Effector memory CD8-positive, alpha-beta T cell (primary cell): ENCODE data around the gene ARTN.
A peak's percentile ranks its signal among the peaks of the same experiment; 100 is the strongest.

Source experiments
- ATAC-seq: fragments of 150-1000 bp; cut with Tn5 transposase; replicated peaks from 2 replicates; pipeline ENCODE4 v1.10.0; 2021; ENCODE audit warnings: mild to moderate bottlenecking, moderate library complexity
- DNase-seq, 3 experiments: peaks; one replicate each; pipeline ENCODE4 v3.0.0; 2021
- H3K27ac Mint-ChIP-seq, 2 donors: one replicate each; pipeline ENCODE4 v1.8.0; 2022; ENCODE audit warnings: mild to moderate bottlenecking in 2 of 2, mixed read lengths in 2 of 2, moderate library complexity in 2 of 2
- H3K27me3 Mint-ChIP-seq, 2 donors: one replicate each; pipeline ENCODE4 v1.8.0; 2022; ENCODE audit warnings: mixed read lengths in 2 of 2
- H3K36me3 Mint-ChIP-seq: one replicate; pipeline ENCODE4 v1.8.0; 2022; ENCODE audit warnings: mild to moderate bottlenecking, moderate library complexity, mixed read lengths; ENCODE audit not compliant: insufficient read depth
- H3K4me1 Mint-ChIP-seq, 2 donors: one replicate each; pipeline ENCODE4 v1.8.0; 2022; ENCODE audit warnings: low read depth in 2 of 2, mixed read lengths in 2 of 2
- H3K4me3 Mint-ChIP-seq, 2 donors: one replicate each; pipeline ENCODE4 v1.8.0; 2022; ENCODE audit warnings: mild to moderate bottlenecking in 2 of 2, mixed read lengths in 2 of 2, moderate library complexity in 2 of 2
- H3K9me3 Mint-ChIP-seq, 2 donors: one replicate each; pipeline ENCODE4 v1.8.0; 2022; ENCODE audit warnings: mixed read lengths in 2 of 2

ARTN gene

DNA sequence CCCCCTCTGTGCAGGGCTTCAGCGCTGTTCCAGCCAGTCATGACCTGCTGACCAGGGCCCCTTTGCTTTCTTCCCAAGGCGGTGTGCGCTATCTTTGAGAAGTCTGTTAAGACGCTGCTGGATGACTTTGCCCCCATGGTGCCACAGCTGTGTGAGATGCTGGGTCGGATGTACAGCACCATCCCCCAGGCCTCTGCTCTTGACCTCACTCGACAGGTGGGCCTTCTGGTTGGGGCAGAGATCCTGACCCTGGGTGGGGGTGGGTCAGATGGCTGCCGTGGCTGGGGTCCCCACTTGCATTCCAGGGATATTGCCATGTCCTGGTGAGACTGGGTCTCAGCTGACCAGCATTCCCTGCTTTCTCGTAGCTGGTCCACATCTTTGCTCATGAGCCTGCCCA lies 27.2 kb downstream of the ARTN start:
- ATAC-seq (no peak), DNase-seq (no peak)
- H3K4me1 Mint-ChIP-seq: no peaks in the 10 kb centered on the region
- no peaks in the 10 kb centered on the region for H3K9me3 Mint-ChIP-seq
- H3K4me3 Mint-ChIP-seq: no peak overlapping the region
- H3K27ac Mint-ChIP-seq: no peak overlapping the region
- H3K36me3 Mint-ChIP-seq: peaks cover 3% of the 10 kb centered on the region
- no peaks in the 10 kb centered on the region for H3K27me3 Mint-ChIP-seq

DNA sequence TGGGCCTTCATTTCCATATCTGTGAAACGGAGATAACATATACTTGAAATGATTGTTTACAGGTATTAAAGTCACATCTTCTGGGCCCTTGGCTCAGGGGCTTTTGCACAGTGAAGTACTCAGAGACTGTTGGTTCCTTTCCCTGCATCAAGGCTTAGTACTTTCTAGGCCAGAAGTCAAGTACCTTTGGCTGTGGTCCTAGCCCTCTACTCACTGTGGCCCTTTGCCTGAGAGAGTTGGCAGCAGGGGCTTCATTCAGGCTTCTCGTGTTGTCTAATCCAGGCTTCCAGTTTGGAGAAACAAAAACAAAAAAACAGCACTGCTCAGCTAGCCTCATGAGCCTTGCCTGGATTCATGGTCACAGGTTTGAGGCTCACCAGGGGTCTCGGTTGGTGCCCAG lies 28.1 kb downstream of the ARTN start:
- Mint-ChIP-seq H3K4me1 (no peaks in the 10 kb centered on the region), H3K9me3 (no peaks in the 10 kb centered on the region), H3K27me3 (no peaks in the 10 kb centered on the region), H3K36me3 (peaks cover 3% of the 10 kb centered on the region), H3K4me3 (no peak overlapping the region), H3K27ac (no peak overlapping the region)
- no peak for DNase-seq
- no peak for ATAC-seq

DNA sequence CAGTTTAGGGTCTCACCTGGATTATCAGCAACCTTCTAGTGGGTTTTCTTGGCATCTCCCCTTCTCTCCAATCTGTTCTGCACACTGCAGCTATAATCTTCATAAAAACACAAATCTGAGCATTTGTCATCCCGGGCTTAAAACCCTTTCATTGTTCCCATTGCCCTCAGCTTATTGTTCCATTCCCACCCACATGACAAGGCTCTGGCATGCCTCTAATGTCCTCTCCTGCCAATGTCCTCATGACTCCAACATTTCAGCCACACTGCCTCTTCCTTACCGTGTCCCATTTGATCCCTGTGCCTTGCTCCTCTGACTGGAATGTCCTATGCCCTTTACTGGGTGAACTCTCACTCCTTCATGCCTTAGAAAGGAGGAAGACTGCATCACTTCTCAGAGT lies 28.7 kb downstream of the ARTN start:
- H3K27me3 Mint-ChIP-seq: no peaks in the 10 kb centered on the region
- no peak overlapping the region for H3K27ac Mint-ChIP-seq
- ATAC-seq (no peak), DNase-seq (no peak)
- H3K4me3 Mint-ChIP-seq: no peak overlapping the region
- H3K9me3 Mint-ChIP-seq: no peaks in the 10 kb centered on the region
- no peaks in the 10 kb centered on the region for H3K4me1 Mint-ChIP-seq
- H3K36me3 Mint-ChIP-seq: peaks cover 3% of the 10 kb centered on the region

DNA sequence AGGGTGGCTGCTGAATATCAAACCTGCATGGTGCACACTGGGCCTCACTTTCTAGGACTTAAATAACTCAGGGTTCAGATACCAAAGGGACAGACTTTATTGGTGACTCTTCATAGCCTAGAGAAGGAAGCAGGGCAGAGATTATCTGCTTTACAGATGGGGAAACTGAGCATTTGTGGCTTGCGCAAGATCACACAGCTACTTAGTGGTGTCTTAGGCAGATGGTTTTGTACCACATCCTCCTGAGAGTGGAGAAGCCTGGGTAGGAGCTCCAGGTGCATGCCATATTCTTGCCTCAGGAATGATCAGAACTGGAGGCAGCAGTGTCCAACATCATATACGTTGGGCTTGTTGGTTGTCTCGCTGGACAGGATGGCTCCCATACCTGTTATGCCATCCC lies 29.4 kb downstream of the ARTN start:
- Mint-ChIP-seq H3K4me1 (no peaks in the 10 kb centered on the region), H3K4me3 (no peak overlapping the region), H3K27ac (no peak overlapping the region), H3K27me3 (no peaks in the 10 kb centered on the region), H3K9me3 (no peaks in the 10 kb centered on the region), H3K36me3 (peaks cover 3% of the 10 kb centered on the region)
- no peak for ATAC-seq
- no peak for DNase-seq

DNA sequence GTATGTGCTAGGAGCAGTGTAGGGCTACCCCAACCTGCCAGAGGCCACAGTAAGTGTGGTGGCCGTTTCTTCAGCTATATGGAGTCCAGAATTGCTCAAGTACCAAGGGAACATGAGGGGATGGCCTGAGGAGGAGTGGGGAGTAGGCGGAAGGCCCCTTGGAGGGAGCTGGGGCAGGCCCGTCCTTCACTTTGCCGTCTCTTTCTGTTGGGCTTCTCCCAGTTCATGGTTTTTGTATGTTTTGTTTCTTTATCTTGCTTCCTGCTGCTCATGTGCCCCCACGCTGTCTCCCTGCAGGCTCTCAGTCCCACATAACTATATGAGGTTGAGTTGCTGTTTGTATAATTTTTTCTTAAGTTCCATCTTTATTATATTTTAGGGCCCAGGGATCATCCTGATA lies 30.3 kb downstream of the ARTN start:
- peaks cover 3% of the 10 kb centered on the region for H3K36me3 Mint-ChIP-seq

DNA sequence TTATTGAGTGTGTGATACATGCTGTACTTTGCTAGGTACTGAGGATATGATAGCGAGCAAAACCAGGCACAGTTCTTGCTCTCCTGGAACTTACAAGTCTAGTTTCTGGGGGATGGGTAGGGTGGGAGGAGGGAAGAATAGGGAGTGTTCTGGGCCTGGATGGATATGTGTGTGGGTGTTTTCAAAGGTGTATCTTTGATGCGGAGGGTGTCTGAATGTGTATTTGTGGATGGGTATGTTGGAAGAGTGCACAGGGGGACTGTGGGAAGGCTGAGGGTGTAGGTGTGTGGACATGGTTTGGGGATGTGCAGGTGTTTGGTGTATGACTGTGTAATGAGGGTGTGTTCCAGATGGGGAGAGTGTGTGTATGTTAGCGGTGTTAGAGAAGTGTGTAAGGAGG lies 31.7 kb downstream of the ARTN start:
- H3K4me1 Mint-ChIP-seq: peaks cover 11 to 12% of the 10 kb centered on the region in 2 donors
- no peak overlapping the region for H3K4me3 Mint-ChIP-seq
- no peak overlapping the region for H3K27ac Mint-ChIP-seq
- no peaks in the 10 kb centered on the region for H3K27me3 Mint-ChIP-seq
- peaks cover 3% of the 10 kb centered on the region for H3K36me3 Mint-ChIP-seq
- no peaks in the 10 kb centered on the region for H3K9me3 Mint-ChIP-seq
- ATAC-seq: no peak
- DNase-seq: no peak

More for the DNA sequence above, 30.3 kb downstream of the ARTN start:
- DNase-seq: no peak
- no peaks in the 10 kb centered on the region for H3K4me1 Mint-ChIP-seq
- no peaks in the 10 kb centered on the region for H3K27me3 Mint-ChIP-seq
- no peak for ATAC-seq
- no peak overlapping the region for H3K27ac Mint-ChIP-seq
- H3K4me3 Mint-ChIP-seq: no peak overlapping the region
- no peaks in the 10 kb centered on the region for H3K9me3 Mint-ChIP-seq

DNA sequence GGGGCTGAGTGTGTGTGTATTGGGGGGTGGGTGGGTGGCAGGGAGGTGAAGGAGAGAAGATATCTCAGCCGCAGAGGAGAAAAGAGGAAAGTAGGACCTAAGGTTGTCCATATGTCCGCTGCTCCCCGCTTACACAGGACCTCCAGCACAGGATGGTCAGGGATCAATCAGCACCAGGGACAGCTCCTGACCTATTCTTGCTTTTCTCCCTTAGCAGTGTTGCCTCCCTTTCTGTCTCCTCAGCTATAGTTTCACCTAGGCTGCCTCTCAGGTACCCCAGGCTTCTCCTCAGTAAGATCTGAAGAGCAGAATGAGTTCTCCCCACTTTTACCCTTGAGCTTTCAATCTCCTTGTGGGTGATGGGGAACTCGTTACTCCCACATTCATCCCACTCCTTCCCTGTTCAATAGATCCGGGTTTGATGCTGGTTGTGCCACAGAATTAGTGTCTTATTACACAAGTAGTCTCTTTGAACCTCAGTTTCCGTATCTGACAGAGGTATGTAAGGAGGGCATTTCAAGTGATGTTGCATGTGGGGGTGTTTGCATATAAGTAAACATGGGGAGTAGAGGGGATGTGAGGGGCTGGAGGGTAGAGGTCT lies 34.8 kb downstream of the ARTN start:
- Mint-ChIP-seq H3K4me3 (no peak overlapping the region), H3K27ac (no peak overlapping the region), H3K4me1 (peaks cover 14 to 18% of the 10 kb centered on the region in 2 donors), H3K36me3 (peaks cover 5% of the 10 kb centered on the region), H3K9me3 (no peaks in the 10 kb centered on the region), H3K27me3 (no peaks in the 10 kb centered on the region)
- DNase-seq (no peak), ATAC-seq (no peak)

DNA sequence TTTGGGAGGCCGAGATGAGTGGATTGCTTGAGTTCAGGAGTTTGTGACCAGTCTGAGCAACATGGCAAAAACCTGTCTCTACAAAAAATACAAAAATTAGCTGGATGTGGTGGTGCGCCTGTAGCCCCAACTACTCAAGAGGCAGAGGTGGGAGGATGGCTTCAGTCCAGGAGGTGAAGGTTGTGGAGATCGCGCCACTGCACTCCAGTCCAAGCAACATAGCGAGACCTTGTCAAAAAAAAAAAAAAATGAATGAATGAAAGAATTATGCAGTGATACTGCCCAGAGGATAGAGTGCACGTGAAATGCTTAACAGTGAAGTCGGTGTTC lies 35.8 kb downstream of the ARTN start:
- Mint-ChIP-seq H3K4me1 (peaks cover 24 to 26% of the 10 kb centered on the region in 2 donors), H3K27me3 (no peaks in the 10 kb centered on the region), H3K9me3 (no peaks in the 10 kb centered on the region), H3K27ac (peak overlapping the region in 1 of 2 donors; percentile 64), H3K4me3 (peak overlapping the region; percentile 91 to 93), H3K36me3 (peaks cover 6% of the 10 kb centered on the region)
- no peak for DNase-seq
- no peak for ATAC-seq

DNA sequence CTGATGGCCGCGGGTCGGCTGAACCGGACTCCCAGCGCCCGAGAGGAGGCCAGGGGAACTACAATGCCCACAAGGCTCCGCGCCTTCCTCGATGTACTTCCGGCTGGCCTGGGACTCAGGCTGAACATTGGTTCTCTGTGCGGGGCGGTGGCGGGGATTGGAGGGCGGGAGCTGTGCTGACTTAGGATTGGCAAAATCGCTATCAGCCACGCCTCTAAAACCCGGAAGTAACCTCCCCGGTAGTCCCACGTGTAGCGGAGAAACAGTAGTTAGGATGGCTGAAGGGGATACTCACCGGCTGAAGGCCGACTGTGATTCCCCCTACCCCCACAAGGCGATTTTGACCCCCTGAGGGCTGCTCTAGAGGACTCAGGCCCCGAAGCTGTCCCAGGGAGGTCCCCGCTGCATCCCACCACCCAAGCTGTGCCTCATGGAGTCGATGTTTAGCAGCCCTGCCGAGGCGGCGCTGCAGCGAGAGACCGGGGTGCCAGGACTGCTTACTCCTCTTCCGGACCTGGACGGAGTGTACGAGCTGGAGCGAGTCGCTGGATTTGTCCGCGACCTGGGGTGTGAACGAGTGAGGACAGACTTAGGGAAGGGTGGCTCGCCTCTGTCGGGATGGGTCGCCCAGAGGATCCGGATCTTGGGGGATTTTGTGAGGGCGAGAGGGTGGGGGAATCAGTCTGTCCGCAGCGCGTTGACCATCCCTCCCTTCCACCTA lies 36.3 kb downstream of the ARTN start, which contains the start of gene DPH2:
TSS of gene DPH2 (plus strand) at position 265 of the 721 bp plus-strand sequence. CDS start at position 431, 166 bp downstream.
- DNase-seq (peak; percentile 85 to 89 (median 86)), ATAC-seq (peak; percentile 85)
- H3K27ac Mint-ChIP-seq: peak within 1 kb of the TSS in 1 of 2 donors; percentile 64
- H3K27me3 Mint-ChIP-seq: no peaks in the 10 kb centered on the region
- H3K4me3 Mint-ChIP-seq: peak within 1 kb of the TSS; percentile 91 to 93
- no peaks in the 10 kb centered on the region for H3K9me3 Mint-ChIP-seq
- peaks cover 11% of the 10 kb centered on the region for H3K36me3 Mint-ChIP-seq
- H3K4me1 Mint-ChIP-seq: peaks cover 24 to 27% of the 10 kb centered on the region in 2 donors

DNA sequence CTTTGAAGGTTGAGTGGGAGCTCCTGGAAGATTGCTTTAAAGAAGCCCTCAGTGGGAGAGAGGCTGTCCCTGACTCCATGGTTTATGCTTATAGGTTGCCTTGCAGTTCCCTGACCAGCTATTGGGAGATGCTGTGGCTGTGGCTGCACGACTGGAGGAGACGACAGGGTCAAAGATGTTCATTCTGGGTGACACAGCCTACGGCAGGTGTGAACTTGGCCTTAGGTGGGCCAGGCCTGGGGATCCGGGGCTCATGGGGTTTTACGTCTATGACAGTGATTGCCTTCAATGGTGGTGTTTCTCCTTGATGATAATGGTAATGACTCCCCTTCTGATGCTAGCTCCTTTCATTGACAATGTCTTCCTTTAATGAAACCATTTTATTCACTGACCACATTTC lies 36.9 kb downstream of the ARTN start:
- no peak for ATAC-seq
- Mint-ChIP-seq H3K4me1 (peaks cover 24 to 29% of the 10 kb centered on the region in 2 donors), H3K4me3 (peak overlapping the region; percentile 91 to 93)

DNA sequence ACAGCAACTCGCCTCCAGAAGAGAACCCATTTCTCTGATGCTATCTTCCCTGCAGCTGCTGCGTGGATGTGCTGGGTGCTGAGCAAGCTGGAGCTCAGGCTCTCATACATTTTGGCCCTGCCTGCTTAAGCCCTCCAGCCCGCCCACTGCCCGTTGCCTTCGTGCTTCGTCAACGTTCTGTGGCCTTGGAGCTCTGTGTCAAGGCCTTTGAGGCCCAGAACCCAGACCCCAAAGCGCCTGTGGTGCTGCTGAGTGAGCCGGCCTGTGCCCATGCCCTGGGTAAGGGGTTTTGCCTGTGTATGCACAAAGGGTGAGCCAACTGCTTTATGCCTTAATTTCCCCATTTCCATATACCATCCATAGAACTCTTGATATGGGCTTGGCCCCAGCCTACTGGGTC lies 37.3 kb downstream of the ARTN start:
- Mint-ChIP-seq H3K27ac (peak overlapping the region in 1 of 2 donors; percentile 64), H3K4me1 (peaks cover 28 to 33% of the 10 kb centered on the region in 2 donors)

More for the DNA sequence above, 36.9 kb downstream of the ARTN start:
- Mint-ChIP-seq H3K36me3 (peaks cover 11% of the 10 kb centered on the region), H3K27ac (peak overlapping the region in 1 of 2 donors; percentile 64), H3K9me3 (no peaks in the 10 kb centered on the region), H3K27me3 (no peaks in the 10 kb centered on the region)
- DNase-seq: no peak

DNA sequence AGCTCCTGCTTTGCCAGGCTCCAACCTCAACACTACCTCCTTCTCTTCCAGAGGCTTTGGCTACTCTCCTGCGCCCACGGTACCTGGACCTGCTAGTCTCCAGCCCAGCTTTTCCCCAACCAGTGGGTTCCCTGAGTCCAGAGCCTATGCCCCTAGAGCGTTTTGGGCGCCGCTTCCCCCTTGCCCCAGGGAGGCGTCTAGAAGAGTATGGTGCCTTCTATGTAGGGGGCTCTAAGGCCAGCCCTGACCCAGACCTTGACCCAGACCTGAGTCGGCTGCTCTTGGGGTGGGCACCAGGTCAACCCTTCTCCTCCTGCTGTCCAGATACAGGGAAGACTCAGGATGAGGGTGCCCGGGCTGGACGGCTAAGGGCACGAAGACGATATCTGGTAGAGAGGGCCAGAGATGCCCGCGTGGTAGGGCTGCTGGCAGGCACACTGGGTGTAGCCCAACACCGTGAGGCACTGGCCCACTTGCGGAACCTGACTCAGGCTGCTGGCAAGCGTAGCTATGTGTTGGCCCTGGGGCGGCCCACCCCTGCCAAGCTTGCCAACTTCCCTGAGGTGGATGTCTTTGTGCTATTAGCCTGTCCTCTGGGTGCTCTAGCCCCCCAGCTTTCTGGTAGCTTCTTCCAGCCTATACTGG lies 37.9 kb downstream of the ARTN start:
- H3K4me1 Mint-ChIP-seq: peaks cover 33 to 39% of the 10 kb centered on the region in 2 donors
- ATAC-seq: no peak
- H3K36me3 Mint-ChIP-seq: peaks cover 12% of the 10 kb centered on the region
- H3K9me3 Mint-ChIP-seq: no peaks in the 10 kb centered on the region
- no peaks in the 10 kb centered on the region for H3K27me3 Mint-ChIP-seq
- DNase-seq: no peak
- peak overlapping the region; percentile 91 to 93 for H3K4me3 Mint-ChIP-seq
- no peak overlapping the region for H3K27ac Mint-ChIP-seq

More for the DNA sequence above, 37.3 kb downstream of the ARTN start:
- H3K27me3 Mint-ChIP-seq: no peaks in the 10 kb centered on the region
- H3K4me3 Mint-ChIP-seq: peak overlapping the region; percentile 91 to 93
- peaks cover 11% of the 10 kb centered on the region for H3K36me3 Mint-ChIP-seq
- DNase-seq: no peak
- no peaks in the 10 kb centered on the region for H3K9me3 Mint-ChIP-seq
- ATAC-seq: no peak

DNA sequence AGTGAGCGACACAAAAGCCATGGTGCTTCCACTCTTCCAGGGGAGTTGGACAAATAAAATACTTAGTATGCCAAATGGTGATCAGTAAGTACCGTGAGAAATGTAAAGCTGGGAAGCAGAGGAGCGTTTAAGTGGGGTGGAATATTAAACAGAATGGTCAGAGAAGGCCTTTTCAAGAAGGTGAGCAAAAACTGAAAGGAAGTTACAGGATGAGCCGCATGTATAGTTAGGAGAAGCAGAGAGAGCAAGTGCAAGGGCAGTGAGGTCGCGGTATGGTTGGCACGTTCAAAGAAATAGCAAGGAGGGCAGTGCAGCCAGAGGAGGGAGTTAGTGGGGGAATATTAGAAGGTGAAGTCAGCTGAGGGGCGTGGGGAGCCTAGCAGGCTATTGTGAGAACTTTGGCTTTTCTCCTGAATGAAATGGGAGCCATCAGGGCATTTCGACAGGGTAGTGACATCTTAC lies 40.4 kb downstream of the ARTN start:
- peak overlapping the region; percentile 93 to 94 for H3K27ac Mint-ChIP-seq
- no peak for ATAC-seq
- H3K9me3 Mint-ChIP-seq: no peaks in the 10 kb centered on the region
- H3K36me3 Mint-ChIP-seq: peaks cover 19% of the 10 kb centered on the region
- H3K4me3 Mint-ChIP-seq: peak overlapping the region; percentile 92 to 94
- DNase-seq: no peak
- no peaks in the 10 kb centered on the region for H3K27me3 Mint-ChIP-seq
- H3K4me1 Mint-ChIP-seq: peaks cover 56 to 59% of the 10 kb centered on the region in 2 donors
